Peyer's patch (tissue), 4 donors: ENCODE data around the gene RPS3.

Experiments
- CTCF ChIP-seq, 6 experiments: fragments of 450-650 bp in 4 of 6; fragments of 200-600 bp in 2 of 6; sonication (generic) in 1 of 6; IDR thresholded peaks; one replicate each; pipeline ENCODE4 v1.5.1; 2017 to 2019; ENCODE audit warnings: antibody characterized with exemption in 6 of 6, mild to moderate bottlenecking in 3 of 6, moderate library complexity in 1 of 6
- POLR2A ChIP-seq, 2 donors: fragments of 450-650 bp; IDR thresholded peaks; one replicate each; pipeline ENCODE4 v1.5.1; 2017; ENCODE audit warnings: antibody characterized with exemption in 2 of 2, mild to moderate bottlenecking in 2 of 2, moderate library complexity in 2 of 2

- TF ChIP-seq CTCF (IDR thresholded peaks at IDR 0.05) = no peak
- TF ChIP-seq POLR2A (IDR thresholded peaks at IDR 0.05) = no peak
Measured at GRCh38 chr11:75441804-75442132, 42.5 kb downstream of the RPS3 start.
